Stimulated activated CD8-positive, alpha-beta memory T cell treated with anti-CD3 and anti-CD28 coated beads, Interleukin-4, amount 100 ng/mL, for 4 hours (primary cell): ENCODE data around the gene TRIP13.
"Not testable (repeated sequence)": the region's sequence is repeated elsewhere in the genome, so short reads cannot be mapped to it uniquely, and the experiment has no call there.

Experiments used
- DNase-seq, 2 donors: peaks; one replicate each; pipeline ENCODE4 v3.0.0-alpha.2; 2020; ENCODE audit warnings: low read depth in 2 of 2, low spot score in 1 of 2

TRIP13 gene

DNA sequence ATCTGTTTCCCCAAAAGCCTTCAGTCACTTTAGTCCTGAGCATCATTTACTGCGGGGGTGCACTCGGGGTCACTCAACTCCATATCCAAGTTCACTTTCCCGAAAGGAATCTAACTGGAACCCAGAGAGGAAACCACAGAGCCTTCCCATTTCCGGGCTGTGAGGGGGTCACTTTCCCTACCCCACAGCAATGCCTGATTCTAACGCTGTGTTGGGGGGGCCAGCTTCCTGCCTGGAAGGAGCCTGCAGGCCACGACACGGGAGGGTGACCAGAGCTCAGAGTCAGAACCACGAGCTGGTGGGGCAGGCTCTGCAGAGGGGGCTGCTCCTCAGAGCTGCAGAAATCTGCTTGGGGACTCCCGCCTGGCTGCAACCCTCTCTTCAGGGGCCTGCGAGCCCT lies 20.4 kb upstream of the TRIP13 start:
- no peak for DNase-seq

DNA sequence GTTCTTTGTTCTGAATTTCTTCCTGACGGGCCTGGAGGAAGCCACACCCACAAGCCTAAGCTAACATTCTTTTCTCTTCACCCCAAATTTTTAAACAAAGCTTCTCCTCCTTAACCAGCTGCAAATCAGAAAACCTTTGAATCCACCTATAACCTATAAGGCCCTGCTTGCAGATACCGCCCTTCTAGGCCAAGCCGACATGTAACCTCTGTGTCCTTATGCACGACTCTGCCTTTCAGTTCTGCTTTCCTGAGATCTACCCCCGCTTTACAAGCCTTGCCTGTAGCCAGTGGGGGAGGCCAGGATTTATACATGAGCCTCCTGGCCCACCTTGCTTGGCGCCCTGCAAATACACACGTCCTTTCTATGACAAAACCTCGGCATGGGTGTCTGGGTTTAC lies 19.4 kb upstream of the TRIP13 start:
- no peak for DNase-seq

- no peak for DNase-seq
Measured at GRCh38 chr5:875931-876330, 16.8 kb upstream of the TRIP13 start.

DNA sequence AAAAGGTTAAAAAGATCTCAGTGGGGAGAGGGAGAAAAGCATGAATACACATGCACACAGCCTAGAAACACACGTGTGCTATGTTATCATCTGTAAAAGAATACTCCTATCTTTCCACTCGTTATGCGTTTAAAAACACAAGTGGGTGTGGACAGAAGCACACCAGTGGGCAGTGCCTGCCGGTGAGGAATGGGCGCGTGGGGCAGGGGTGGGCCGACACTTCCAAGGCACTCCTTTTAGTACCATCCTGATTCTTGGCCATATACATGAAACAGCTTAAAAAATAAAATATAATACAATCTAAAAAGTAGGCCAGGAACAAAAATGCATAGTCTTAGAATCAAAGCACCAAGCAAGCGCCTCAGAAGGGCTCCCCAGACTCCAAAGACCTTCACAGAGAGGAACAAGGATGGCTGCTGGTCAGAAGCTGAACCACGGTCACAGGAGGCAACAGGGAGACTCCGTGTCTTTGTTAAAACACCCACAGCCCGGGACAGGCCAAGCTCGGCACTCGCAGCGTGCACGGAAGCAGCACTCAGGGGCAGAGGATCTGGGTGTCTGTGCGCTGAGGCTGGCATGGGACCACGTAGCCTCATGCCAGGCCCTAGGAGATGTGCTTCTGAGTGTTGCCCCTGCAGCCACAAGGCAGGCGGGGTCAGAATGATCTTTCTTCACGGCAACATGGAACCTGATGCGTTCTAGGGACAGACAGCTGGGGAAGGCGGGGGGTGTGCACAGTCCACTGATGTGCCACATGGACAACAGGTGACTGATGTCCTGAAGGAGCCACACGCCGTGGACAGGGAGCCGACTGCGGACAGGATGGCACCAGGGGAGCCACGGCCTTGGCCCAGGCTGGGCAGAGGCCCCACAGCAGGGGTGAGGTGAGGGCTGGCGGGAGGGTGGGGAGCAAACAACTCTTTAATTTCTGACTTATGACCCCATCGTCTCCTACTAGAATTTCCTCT lies 16.0 kb upstream of the TRIP13 start:
- DNase-seq: no peak

GRCh38 chr5:878125-878524 lies 14.6 kb upstream of the TRIP13 start:
- DNase-seq: no peak

GRCh38 chr5:878677-879076 lies 14.0 kb upstream of the TRIP13 start:
- not testable (repeated sequence) for DNase-seq

DNA sequence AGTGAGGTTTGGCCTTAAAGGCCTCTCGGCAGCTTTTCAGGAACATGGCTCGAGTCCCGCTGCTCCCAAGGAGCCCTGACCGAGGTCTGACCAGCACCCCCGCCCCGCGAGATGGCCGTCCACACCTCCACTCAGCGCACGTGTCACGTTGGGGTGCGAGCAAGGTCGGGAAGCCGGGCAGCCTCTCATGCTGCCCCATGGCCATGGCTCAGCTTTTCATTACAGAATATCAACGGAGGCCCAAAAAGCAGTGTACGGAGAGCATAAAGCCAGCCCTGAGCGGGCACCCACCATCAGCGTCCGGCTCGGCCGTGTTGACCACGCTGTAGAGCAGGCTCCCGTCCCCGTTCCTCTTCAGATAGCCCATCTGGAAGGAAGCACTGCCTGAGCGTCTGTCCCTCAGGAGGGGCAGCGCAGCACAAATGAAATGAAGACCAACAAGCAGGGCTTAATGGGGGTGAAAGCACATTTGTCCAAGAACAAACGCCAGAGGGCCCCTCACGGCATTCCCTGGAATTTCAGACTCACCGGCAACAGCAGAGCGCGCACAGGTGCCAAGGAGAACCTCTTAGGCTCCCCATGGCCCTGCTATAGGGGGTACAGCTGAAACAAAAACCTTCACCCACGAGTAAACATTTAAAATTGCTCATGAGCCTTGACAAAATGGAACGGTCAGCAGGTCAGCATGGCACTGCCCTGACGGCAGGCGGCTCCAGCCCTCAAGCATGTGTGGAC lies 11.7 kb upstream of the TRIP13 start:
- DNase-seq: no peak

GRCh38 chr5:881551-881935 lies 11.1 kb upstream of the TRIP13 start:
- no peak for DNase-seq

DNA sequence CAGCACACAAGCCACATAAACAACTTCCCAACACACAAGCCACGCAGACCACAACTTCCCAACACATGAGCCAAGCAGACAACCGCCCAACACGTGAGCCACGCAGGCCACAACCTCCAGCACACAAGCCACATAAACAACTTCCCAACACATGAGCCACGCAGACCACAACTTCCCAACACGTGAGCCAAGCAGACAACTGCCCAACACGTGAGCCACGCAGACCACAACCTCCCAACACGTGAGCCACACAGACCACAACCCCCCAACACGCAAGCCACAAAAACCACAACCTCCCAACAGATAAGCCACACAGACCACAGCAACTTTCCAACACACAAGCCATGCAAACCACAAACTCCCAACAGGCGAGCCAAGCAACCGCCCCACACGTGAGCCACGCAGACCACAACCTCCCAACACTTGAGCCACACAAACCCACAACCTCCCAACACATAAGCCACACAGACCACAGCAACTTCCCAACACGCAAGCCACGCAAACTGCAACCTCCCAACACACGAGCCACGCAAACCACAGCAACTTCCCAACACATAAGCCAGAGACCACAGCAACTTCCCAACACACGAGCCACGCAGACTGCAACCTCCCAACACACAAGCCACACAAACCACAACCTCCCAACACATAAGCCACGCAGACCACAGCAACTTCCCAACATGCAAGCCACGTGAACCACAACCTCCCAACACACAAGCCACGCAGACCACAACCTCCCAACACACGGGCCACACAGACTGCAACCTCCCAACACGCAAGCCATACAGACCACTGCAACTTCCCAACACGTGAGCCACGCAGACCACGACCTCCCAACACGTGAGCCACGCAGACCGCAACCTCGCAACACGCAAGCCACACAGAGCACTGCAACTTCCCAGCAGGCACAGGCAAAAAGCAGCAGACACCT lies 10.2 kb upstream of the TRIP13 start:
- DNase-seq: no peak

DNA sequence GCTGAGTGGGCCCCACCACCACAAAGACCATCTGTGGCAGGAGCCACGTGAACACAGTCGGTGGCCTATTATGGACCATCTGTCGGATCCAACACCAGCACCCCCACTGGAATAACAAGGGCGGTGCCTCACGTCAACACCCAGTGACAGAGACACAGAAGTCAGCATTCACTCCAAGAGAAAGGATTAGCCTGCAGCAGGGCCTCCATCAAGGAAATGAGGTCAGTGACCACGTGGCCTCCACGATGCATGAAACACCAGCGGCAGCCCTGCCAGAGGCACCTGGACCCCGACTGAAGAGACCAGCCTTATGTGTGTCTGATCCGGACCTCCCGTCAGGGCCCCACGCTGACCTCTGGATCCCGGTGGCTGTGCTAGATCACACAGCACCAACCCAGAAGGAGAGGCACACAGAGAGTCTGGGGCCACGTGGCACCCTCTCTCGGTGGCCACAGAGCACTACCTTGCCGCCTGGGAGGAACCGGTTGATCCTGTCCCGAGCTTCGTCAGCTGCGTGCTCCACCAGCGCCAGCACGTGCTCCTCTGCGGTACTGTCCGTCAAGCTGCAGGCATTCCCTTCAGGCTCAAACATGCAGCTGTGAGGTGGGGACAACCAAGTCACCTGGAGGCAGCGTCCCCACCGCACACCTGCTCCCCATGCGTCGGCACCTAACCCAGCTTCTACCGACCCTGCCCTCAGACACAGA lies 9.1 kb upstream of the TRIP13 start:
- no peak for DNase-seq

DNA sequence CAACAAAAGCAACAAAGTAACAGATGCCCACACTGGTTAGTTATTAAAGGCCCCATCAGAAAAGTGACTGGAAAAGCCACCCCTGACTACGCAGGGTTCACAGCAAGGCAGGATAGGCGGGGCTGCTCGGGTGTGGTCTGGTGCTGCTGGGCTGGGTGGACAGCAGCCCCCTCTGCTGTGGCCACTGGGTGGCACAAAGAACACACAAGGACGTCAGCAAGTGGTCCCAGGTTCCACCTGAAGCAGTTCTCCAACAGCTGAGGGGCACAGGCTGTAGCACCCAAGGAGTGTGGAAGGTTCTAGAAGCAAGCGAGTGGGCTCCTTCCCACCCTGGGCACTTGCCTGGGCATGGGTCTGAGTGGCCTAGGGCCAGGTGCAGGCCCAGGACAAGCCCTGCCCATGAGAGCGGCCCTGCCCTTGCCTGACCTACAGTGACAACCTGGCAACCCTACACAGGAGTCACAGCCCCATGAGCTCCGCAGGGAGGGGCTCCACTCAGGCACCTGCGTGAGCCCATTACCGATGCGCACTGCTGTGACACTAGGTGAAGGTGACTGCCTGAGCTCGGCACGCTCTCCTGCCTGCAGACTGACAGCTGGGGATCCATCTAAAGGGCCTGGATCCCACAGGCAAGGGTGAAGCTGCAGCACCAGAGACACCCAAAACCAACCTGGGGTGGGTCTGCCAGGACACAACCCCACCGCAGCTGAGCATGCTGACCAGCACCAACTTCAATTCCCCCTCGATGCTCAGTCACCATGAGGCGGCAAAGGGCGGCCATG lies 8.1 kb upstream of the TRIP13 start:
- no peak for DNase-seq

GRCh38 chr5:885127-885442 lies 7.6 kb upstream of the TRIP13 start:
- no peak for DNase-seq

GRCh38 chr5:885529-885928 lies 7.2 kb upstream of the TRIP13 start:
- no peak for DNase-seq

GRCh38 chr5:886036-886435 lies 6.6 kb upstream of the TRIP13 start:
- DNase-seq: no peak

- DNase-seq: no peak
Measured at GRCh38 chr5:886716-887325, 5.9 kb upstream of the TRIP13 start.

GRCh38 chr5:887947-888637 lies 4.6 kb upstream of the TRIP13 start:
- no peak for DNase-seq

DNA sequence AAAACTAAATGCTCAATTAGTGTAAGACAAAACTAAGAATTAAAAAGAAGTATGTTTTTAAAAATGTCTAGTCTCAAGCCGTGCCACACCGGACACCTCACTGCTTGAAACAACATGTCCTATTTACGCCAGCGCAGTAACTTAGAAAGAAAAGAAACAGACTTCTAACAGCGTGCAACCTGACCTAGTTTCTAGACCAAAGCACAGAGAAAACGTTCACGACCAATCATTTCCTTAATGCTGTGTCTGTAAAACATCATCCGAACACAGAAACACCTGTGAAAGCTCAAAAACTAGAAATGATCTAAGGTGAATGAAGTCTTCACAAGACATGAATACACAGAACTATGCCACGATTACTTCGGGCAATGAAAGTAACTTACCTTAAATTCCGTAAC lies 4.0 kb upstream of the TRIP13 start:
- no peak for DNase-seq

- DNase-seq: no peak
Measured at GRCh38 chr5:889075-889710, 3.5 kb upstream of the TRIP13 start.
